Lung (tissue), 12 donors: ENCODE results near the gene GNAI2. TPM values are rescaled to one million over a fixed set of nuclear protein-coding genes. Genes with fewer than 3 reads are reported as not detected.
A peak's percentile ranks its signal among the peaks of the same experiment; 100 is the strongest.

Experiments
- ATAC-seq: fragments of 200-7000 bp; cut with Tn5 transposase; one replicate; pipeline ENCODE4 v1.9.1; 2020; ENCODE audit warnings: moderate number of reproducible peaks; ENCODE audit not compliant: insufficient read depth, low FRiP score
- DNase-seq, 3 donors: peaks; one replicate each; pipeline ENCODE4 v3.0.0-alpha.2; 2013 to 2017
- H3K27ac ChIP-seq, 2 donors: one replicate each; pipeline ENCODE4 v1.5.1; 2013; ENCODE audit warnings: mild to moderate bottlenecking in 2 of 2, moderate library complexity in 2 of 2, control low read depth in 1 of 2, inconsistent platforms in 1 of 2, low read depth in 1 of 2, low read length in 1 of 2
- H3K27me3 ChIP-seq, 3 donors: one replicate each; pipeline ENCODE4 v1.5.1; 2013; ENCODE audit warnings: low read length in 2 of 3; ENCODE audit not compliant: control insufficient read depth in 3 of 3, insufficient read depth in 3 of 3
- H3K36me3 ChIP-seq, 4 donors: one replicate each; pipeline ENCODE4 v1.5.1; 2013; ENCODE audit warnings: low read length in 4 of 4, mild to moderate bottlenecking in 1 of 4, moderate library complexity in 1 of 4; ENCODE audit not compliant: control insufficient read depth in 4 of 4, insufficient read depth in 4 of 4
- H3K4me1 ChIP-seq, 5 donors: one replicate each; pipeline ENCODE4 v1.5.1; 2013; ENCODE audit warnings: low read length in 5 of 5, mild to moderate bottlenecking in 2 of 5, moderate library complexity in 1 of 5; ENCODE audit not compliant: control insufficient read depth in 5 of 5, insufficient read depth in 5 of 5
- H3K4me3 ChIP-seq: one replicate; pipeline ENCODE4 v1.5.1; 2013; ENCODE audit warnings: mild to moderate bottlenecking, control low read depth, moderate library complexity
- H3K9ac ChIP-seq, 2 donors: one replicate each; pipeline ENCODE4 v1.5.1; 2013; ENCODE audit warnings: low read length in 2 of 2, control low read depth in 1 of 2; ENCODE audit not compliant: insufficient read depth in 1 of 2
- H3K9me3 ChIP-seq, 4 donors: one replicate each; pipeline ENCODE4 v1.5.1; 2013; ENCODE audit warnings: low read length in 3 of 4, mild to moderate bottlenecking in 1 of 4, moderate library complexity in 1 of 4; ENCODE audit not compliant: control insufficient read depth in 4 of 4, insufficient read depth in 3 of 4
- CTCF ChIP-seq: IDR thresholded peaks from 2 replicates; pipeline ENCODE4 v1.5.1; 2012; ENCODE audit warnings: mild to moderate bottlenecking; ENCODE audit errors: control extremely low read depth, extremely low read depth
- WGBS, 2 donors: extraction: QIAGEN DNeasy Blood & Tissue Kit; methylation state at CpG; one replicate each; pipeline ENCODE4 v1.1.7; 2013; 5-methylcytosine and 5-hydroxymethylcytosine counted together
- polyA plus RNA-seq, 2 donors: library from polyadenylated mRNA; stranded (reverse); fragments of 200-250 nt; gene quantifications; one replicate each; pipeline ENCODE4 v1.2.1, GENCODE V29; 2013
- total RNA-seq, 2 donors: library from RNA; depleted of rRNA in 1 of 2; stranded (reverse); fragments of >200 nt in 1 of 2; gene quantifications; one replicate each; pipeline ENCODE4 v1.2.1, GENCODE V29; 2014 to 2021
- donor health status: control.
- donor health status: control.
- donor health status: Bipolar disorder and iron deficiency.
- donor health status: healthy.
- donor health status: DM: yes; HTN: yes; CAD: no.

GNAI2 gene
- total and polyA plus RNA-seq, 4 donors = 217 to 364 (median 278) TPM

GRCh38 chr3:50269460-50269859 is 33.5 kb downstream of the GNAI2 start:
- Histone ChIP-seq H3K9ac (peak overlapping the region; percentile 66 to 83), H3K4me3 (no peak overlapping the region), H3K9me3 (no peaks in the 10 kb centered on the region), H3K4me1 (peaks cover 0 to 60% (median 36%) of the 10 kb centered on the region in 5 donors), H3K27ac (peak overlapping the region; percentile 55 to 70), H3K36me3 (peaks cover 0 to 1% (median 0%) of the 10 kb centered on the region in 4 donors), H3K27me3 (peaks cover 0 to 15% (median 11%) of the 10 kb centered on the region in 3 donors)
- ATAC-seq = no peak
- no peak for DNase-seq
- WGBS, 2 donors = 52 to 80% methylated on average over 4 of the region's 4 CpGs
- TF ChIP-seq CTCF = no peak

- WGBS, 2 donors = 86 to 93% methylated on average over 8 of the region's 8 CpGs
- H3K27me3 ChIP-seq = peaks cover 0 to 20% (median 17%) of the 10 kb centered on the region in 3 donors
- H3K4me1 ChIP-seq = peaks cover 0 to 56% (median 36%) of the 10 kb centered on the region in 5 donors
- H3K4me3 ChIP-seq = no peak overlapping the region
- no peak for ATAC-seq
- peak overlapping the region in 1 of 2 donors; percentile 55 for H3K27ac ChIP-seq
- no peak for TF ChIP-seq CTCF
- DNase-seq = no peak
- no peaks in the 10 kb centered on the region for H3K9me3 ChIP-seq
- peaks cover 0 to 1% (median 0%) of the 10 kb centered on the region in 4 donors for H3K36me3 ChIP-seq
- no peak overlapping the region for H3K9ac ChIP-seq
Measured at GRCh38 chr3:50269977-50270413, 34.0 kb downstream of the GNAI2 start.

- 77 to 83% methylated on average over 19 of the region's 19 CpGs for WGBS, 2 donors
- Histone ChIP-seq H3K4me1 (peaks cover 0 to 55% (median 30%) of the 10 kb centered on the region in 5 donors), H3K4me3 (no peak overlapping the region), H3K27me3 (peaks cover 0 to 23% (median 21%) of the 10 kb centered on the region in 3 donors), H3K9me3 (no peaks in the 10 kb centered on the region), H3K36me3 (peaks cover 0 to 1% (median 0%) of the 10 kb centered on the region in 4 donors), H3K9ac (peak overlapping the region in 1 of 2 donors; percentile 13), H3K27ac (peak overlapping the region in 1 of 2 donors; percentile 55)
- DNase-seq (no peak), ATAC-seq (no peak)
- TF ChIP-seq CTCF = no peak
Measured at GRCh38 chr3:50270422-50271224, 34.6 kb downstream of the GNAI2 start.
